HG03439 (cell line): Measurements from ENCODE around the gene CDH26.

ENCODE experiments used
- ATAC-seq: cut with Tn5 transposase; IDR thresholded peaks from one replicate; pipeline ENCODE4 v1.9.1; 2021; ENCODE audit warnings: mild to moderate bottlenecking, moderate library complexity; ENCODE audit not compliant: unreplicated experiment

The CDH26 gene

DNA sequence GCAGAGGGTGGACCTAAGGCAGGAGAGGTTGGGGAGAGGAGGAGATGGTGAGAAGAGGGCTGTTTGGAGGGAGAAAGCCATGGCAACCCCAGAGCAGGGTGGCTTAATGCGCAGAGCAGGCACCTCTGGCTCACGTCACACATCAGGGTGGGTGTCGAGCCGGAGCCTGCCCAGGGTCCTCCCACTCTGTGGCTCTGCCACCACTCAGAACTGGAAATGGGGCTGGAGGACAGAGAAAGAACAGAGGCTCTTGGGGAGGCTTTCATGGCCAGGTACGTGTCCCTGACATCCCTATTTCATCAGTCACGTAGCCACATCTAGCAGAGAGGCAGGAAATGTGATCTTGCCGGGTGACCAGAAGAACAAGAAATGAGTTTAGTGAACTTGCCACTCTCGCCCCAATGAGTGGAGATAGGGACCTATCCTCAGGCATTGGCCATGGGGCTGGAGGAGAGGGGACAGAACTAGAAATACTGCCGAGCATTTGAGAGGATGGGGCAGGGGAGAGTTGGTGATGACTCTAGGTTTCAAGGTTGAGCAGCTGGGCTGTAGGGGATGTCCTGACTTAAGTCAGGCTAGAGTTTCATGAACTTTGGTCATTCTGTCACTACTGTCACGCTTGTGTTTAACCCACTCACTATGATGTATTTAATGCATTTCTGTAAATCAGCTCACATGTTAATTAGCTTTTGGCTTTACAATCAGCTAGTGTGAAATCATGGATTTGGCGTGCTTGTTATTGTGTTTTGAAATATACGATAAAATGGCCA is 52.7 kb downstream of the CDH26 start:
- ATAC-seq = no peak

DNA sequence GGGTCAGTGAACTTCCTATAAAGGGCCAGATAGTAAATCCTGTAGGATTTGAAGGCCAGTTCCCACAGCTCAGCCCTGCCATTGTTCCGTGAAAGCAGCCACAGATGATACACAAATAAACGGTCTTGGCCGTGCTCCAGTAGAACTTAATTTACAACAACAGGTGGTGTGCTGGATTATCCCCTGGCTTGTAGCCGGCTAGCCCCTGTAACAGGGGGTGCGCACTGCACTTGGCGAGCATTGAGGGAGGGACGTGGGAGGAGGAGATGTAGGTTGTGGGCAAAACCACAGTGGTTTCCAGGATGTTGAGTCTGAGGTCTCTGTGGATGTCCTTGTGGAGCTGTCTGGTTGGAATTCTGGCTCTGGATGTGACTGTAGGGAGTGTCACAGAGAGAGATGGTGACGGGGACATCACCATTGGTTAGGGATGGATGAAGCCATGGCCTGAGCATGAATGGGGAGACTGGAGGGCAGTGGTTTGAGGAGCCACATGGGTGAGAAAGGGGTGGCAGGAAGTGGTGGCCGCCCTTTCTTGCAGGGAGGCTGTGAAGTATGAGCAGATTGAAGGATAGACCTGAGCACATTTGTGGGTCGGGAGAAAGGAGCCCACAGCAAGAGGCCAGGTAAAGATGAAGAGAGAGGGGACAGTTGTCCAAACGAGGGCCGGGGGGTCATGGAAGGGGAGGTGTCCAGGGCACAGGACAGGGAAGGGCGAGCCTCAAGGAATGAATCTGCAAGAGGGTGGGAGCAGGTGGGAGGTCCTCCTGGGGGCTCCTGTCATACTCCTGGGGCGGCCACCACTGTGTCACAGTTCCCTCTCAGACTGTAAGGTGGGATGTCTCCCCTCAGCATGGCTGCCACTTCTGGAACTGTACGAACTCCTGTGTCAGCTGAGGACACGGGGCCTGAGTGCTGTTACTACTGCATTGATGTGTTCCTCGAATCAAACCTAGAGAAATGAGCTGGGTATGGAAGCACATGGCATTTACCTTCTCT is 53.6 kb downstream of the CDH26 start:
- no peak for ATAC-seq

GRCh38 chr20:60013296-60014139 is 55.3 kb downstream of the CDH26 start:
- ATAC-seq = no peak

DNA sequence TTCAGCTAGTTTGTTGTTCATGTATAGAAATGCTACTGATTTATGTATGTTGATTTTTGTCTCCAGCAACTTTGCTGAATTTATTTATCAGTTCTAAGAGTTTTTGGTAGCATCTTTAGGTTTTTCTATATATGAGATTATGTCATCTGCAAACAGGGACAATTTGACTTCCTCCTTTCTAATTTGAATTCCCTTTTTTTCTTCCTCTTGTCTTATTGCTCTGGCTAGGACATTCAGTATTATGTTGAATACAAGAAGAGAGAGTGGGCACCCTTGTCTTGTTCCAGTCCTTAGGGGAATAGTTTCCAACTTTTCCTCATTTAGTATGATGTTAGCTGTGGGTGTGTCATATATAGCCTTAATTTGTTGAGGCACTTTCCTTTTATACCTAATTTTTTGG is 58.2 kb downstream of the CDH26 start:
- ATAC-seq = no peak

- ATAC-seq = no peak
Measured at GRCh38 chr20:60020251-60020650, 62.0 kb downstream of the CDH26 start.

DNA sequence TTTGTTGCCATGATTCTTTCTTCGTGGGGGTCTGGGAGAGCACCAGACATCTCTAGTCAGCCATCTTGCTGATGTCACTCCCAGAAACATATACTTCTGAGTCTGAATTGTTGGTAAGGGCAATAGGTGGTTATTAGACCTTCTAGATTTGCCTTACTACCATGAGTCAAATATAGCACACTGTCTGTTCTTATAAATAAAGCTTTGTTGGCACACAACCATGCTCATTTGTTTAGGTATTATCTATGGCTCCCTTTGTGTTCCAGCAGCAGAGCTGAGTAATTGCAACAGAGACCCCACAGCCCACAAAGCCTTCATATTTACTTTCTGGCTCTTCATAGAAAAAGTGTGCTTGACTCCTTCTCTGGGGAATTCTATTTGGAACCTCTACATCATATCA is 62.9 kb downstream of the CDH26 start:
- no peak for ATAC-seq

DNA sequence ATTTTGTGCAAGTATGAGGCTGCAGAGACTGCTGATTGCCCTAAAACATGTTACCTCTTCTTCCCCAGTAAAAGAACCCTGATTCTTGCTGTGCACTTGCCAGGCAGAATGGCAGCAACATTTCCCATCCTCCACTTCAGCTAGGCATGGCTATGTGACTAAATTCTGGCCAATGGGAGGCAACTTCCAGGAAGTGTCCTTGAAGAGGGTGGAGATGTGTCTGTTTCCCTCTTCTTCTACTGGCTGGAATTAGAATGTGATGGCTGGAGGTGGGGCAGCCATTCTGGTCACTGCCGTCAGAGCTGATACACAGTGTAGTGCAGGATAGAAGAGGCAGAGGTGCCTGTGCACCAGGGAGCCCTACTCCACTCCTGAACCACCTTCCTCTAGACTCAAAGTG is 64.6 kb downstream of the CDH26 start:
- no peak for ATAC-seq

DNA sequence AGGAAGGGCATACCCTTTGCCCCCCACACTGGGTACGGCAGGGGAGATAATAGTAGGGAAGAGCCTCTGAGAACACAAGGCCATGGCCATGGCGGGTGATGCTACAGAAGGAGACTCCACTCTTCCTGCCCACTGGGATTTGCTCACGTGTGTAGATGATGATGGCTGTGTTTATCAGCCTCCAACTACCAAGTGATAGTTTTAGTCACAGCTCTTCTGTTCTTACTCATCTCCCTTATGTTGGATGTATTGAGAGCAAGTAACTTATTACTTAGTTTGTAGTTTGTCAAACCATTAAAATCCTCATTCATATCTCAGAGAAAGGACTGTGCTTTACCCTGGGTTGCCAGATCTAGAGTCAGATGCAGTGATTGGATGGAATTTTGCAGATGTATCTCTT is 66.0 kb downstream of the CDH26 start:
- ATAC-seq = no peak

GRCh38 chr20:60024801-60025200 is 66.6 kb downstream of the CDH26 start:
- ATAC-seq = no peak

- ATAC-seq = no peak
Measured at GRCh38 chr20:60026010-60026409, 67.8 kb downstream of the CDH26 start.

GRCh38 chr20:60030471-60030870 is 72.2 kb downstream of the CDH26 start:
- ATAC-seq = no peak

- ATAC-seq = no peak
Measured at GRCh38 chr20:60031107-60031506, 72.9 kb downstream of the CDH26 start.

DNA sequence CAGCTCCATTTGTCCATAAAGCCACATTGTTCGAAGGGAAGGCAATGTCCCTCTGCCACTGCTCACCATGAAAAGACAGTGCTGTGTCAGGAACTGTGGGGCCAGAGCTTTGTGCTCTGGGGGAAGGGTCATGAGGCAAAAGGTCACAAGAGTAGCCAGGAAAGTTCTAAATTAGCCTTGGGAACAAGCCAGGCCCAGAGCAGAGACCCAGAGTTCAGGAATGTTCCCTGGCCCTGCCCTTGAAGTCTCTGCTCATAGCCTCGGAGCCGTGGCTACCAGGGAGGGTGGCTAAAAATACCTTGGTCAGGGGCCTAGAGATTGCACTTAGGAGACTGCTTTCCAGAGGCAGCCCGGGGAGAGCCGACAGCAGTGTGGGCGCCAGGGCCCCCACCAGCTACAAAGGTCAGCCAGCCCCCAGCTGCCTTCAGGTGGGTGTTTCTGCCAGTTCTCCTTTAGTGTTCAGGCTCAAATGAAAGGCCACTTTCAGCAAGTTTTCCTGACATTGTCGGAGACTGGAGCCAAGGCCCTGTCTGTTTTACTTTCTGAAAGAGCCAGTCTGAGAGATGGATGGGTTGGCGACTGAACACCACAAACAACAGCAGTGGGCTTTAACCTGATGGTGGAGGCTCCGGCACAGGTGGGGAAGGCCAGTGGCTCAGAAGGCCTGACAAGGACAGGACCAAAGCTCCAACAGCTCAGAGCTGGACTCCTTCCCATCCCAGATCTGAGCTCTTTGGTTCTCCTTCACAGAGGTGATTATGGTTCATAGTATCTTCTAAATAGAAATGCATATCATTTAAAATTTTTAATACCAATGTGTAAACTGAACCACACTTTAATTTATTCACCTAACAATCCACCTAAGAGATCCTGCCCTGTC is 76.2 kb downstream of the CDH26 start:
- ATAC-seq = no peak

GRCh38 chr20:60035486-60035885 is 77.3 kb downstream of the CDH26 start:
- ATAC-seq = no peak

DNA sequence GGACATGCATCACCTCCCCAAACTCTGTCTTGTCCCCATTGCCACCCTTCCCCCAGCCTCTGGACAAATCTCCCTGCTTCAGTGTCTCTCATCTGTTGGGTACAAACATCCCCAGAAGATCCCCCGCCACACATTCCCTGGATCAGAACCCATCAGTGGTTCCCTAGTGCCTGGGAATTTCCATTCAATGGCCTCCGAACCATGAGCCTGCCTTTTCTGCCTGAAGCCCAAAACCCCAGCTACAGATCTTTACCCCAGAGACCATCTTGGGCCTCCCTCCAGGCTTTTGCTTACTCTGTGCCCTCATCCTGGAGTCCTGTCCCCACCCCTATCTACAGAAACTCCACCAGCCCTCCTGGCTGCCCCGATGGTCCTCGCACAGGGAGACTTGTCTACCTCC is 78.1 kb downstream of the CDH26 start:
- no peak for ATAC-seq

DNA sequence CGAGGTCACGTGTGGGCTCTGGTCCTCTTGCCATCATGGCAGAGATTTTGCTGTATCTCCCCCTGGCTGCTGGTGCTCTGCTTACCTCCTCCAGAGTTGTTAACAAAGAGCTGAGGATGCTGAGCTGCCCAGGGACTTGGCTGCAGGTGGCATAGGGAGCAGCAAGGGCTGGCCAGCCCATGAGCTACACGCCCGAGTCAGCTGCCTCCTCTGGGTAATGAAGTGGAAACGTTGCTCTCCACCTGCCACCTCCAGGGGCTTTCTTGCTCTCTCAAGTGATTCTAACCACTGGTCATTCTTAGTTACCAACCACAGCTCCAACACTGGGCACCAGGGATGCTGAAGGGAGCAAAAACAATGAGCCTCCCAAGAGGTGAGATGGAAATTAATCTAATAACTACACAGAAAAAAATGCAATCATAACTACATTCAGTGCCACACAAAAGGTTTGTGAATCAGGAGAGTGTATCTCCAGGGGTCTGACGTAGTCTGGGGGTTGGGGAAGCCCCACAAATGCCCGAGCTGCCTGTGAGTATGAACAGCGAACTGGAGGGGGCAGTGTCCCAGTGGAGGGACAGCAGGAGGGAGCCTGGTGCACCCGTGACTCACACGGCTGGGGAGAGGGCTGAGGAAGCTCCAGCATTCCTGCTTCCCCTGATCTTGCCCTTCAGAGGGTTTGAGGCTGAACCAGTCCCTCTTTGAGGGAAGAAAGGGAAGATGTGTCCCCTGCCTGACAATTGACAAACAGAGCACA is 78.7 kb downstream of the CDH26 start:
- ATAC-seq = no peak

DNA sequence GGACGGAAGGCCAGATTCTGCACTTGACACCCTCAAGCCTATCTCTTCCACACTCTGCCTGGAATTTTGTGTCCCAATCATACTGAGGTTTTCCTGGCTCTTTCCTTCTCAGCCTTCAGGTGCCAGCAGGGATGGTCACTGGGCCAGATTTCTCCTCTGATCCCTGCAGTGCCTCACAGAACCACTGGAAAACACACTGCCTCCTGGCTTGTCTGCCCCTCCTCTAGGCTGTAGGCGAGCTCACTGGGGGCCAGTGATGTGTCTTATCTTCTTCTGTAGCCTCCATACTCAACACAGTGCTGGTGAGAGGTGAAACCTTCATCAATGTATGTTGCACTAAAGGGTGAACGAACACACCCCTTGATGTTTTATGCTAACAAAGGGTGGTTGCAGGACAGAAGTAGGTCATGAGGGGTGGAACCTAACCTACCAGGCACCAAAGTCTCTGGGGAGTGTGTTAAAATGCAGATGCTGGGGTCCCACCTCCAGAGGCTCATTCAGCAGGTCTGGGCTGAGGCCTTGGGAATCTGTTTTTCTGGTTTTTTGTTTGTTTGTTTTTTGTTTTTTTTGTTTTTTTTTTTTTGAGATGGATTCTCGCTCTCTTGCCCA is 80.3 kb downstream of the CDH26 start:
- no peak for ATAC-seq

GRCh38 chr20:60039526-60039925 is 81.3 kb downstream of the CDH26 start:
- ATAC-seq = no peak
